ENCODE results near the gene POC1A.

DNA sequence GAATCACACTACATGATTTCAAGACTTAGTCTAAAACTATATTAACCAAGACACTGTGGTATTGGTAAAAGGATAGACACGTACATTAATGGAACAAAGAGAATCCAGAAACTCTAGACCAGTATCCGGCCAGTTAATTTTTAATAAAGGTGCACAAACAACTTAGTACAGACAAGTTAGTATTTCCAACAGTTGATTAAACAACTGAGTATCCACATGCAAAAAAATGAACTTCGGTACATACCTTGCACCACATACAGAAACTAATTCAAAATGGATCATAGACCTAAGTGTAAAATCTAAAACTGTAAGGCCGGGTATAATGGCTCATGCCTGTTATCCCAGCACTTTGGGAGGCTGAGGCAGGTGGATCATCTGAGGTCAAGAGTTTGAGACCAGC, 51.3 kb downstream of the POC1A start:
- peak; percentile 25 for TF ChIP-seq POLR2AphosphoS5 (IDR thresholded peaks at IDR 0.05)
- TF ChIP-seq, protein P1, sequence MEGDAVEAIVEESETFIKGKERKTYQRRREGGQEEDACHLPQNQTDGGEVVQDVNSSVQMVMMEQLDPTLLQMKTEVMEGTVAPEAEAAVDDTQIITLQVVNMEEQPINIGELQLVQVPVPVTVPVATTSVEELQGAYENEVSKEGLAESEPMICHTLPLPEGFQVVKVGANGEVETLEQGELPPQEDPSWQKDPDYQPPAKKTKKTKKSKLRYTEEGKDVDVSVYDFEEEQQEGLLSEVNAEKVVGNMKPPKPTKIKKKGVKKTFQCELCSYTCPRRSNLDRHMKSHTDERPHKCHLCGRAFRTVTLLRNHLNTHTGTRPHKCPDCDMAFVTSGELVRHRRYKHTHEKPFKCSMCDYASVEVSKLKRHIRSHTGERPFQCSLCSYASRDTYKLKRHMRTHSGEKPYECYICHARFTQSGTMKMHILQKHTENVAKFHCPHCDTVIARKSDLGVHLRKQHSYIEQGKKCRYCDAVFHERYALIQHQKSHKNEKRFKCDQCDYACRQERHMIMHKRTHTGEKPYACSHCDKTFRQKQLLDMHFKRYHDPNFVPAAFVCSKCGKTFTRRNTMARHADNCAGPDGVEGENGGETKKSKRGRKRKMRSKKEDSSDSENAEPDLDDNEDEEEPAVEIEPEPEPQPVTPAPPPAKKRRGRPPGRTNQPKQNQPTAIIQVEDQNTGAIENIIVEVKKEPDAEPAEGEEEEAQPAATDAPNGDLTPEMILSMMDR (IDR thresholded peaks at IDR 0.05): no peak
